Parathyroid adenoma (tissue), 2 donors: ENCODE results near the gene ACTRT3.
A peak's percentile ranks its signal among the peaks of the same experiment; 100 is the strongest.
"Not testable (repeated sequence)": the region's sequence is repeated elsewhere in the genome, so short reads cannot be mapped to it uniquely, and the experiment has no call there.

Experiments used
- H2AFZ ChIP-seq: fragments of 300-600 bp; sonication (generic); one replicate; pipeline ENCODE4 v1.7.0; 2017; ENCODE audit warnings: antibody characterized with exemption, mild to moderate bottlenecking
- H3K27ac ChIP-seq: fragments of 300-600 bp; sonication (generic); one replicate; pipeline ENCODE4 v1.7.0; 2017
- H3K27me3 ChIP-seq: fragments of 300-600 bp; sonication (generic); one replicate; pipeline ENCODE4 v1.7.0; 2017; ENCODE audit warnings: low read length; ENCODE audit not compliant: control insufficient read depth, insufficient read depth
- H3K36me3 ChIP-seq: fragments of 300-600 bp; sonication (generic); one replicate; pipeline ENCODE4 v1.7.0; 2017; ENCODE audit warnings: low read length; ENCODE audit not compliant: control insufficient read depth, insufficient read depth
- H3K4me1 ChIP-seq: fragments of 300-600 bp; sonication (generic); one replicate; pipeline ENCODE4 v1.7.0; 2017; ENCODE audit warnings: control low read depth
- H3K4me2 ChIP-seq: fragments of 300-600 bp; sonication (generic); one replicate; pipeline ENCODE4 v1.7.0; 2017; ENCODE audit warnings: low read length
- H3K4me3 ChIP-seq: fragments of 300-600 bp; sonication (generic); one replicate; pipeline ENCODE4 v1.7.0; 2017; ENCODE audit warnings: low read depth, low read length
- H3K79me2 ChIP-seq: fragments of 300-600 bp; sonication (generic); one replicate; pipeline ENCODE4 v1.7.0; 2017; ENCODE audit warnings: control low read depth
- H3K9ac ChIP-seq: fragments of 300-600 bp; sonication (generic); one replicate; pipeline ENCODE4 v1.7.0; 2017; ENCODE audit warnings: mild to moderate bottlenecking
- H3K9me3 ChIP-seq: fragments of 300-600 bp; sonication (generic); one replicate; pipeline ENCODE4 v1.7.0; 2017; ENCODE audit warnings: low read length; ENCODE audit not compliant: control insufficient read depth
- CTCF ChIP-seq: fragments of 300-600 bp; sonication (generic); IDR thresholded peaks from one replicate; pipeline ENCODE4 v1.7.0; 2017; ENCODE audit warnings: antibody characterized with exemption, mild to moderate bottlenecking
- donor health status: primary hyperparathyroidism.

ACTRT3 gene

GRCh38 chr3:169744366-169745054 lies 24.9 kb downstream of the ACTRT3 start:
- H3K9me3 ChIP-seq, result no peaks in the 10 kb centered on the region
- H2AFZ ChIP-seq, result no peak overlapping the region
- no peaks in the 10 kb centered on the region for H3K27me3 ChIP-seq
- peak; percentile 25 for TF ChIP-seq CTCF
- H3K79me2 ChIP-seq, result no peaks in the 10 kb centered on the region
- H3K36me3 ChIP-seq, result no peaks in the 10 kb centered on the region
- H3K27ac ChIP-seq, result no peak overlapping the region
- H3K9ac ChIP-seq, result no peak overlapping the region
- no peaks in the 10 kb centered on the region for H3K4me1 ChIP-seq
- H3K4me2 ChIP-seq, result no peak overlapping the region
- no peak overlapping the region for H3K4me3 ChIP-seq

DNA sequence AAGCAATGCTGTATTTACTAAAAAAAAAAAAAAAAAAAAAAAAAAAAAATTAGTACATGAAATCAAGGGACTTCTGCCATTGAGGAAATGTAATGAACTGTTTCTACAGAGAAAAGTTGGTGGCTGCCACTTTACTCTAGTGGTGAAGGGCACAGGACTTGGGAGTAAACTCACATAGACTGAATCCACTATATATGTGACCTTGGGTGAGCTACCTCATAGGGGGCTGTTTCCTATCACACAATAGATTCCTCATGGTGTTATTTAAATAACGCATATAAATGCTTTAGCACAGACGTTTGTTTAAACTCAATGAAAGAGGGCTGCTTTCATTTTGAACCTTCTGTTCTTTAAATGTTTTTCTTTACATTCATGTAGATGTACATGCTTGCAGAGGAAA lies 30.3 kb downstream of the ACTRT3 start:
- Histone ChIP-seq H3K27me3 (no peaks in the 10 kb centered on the region), H3K27ac (no peak overlapping the region), H3K36me3 (no peaks in the 10 kb centered on the region), H3K4me3 (no peak overlapping the region), H3K4me2 (no peak overlapping the region), H3K79me2 (no peaks in the 10 kb centered on the region), H3K9me3 (no peaks in the 10 kb centered on the region), H3K4me1 (no peaks in the 10 kb centered on the region), H3K9ac (no peak overlapping the region), H2AFZ (no peak overlapping the region)
- no peak for TF ChIP-seq CTCF

- not testable (repeated sequence) for H3K9ac ChIP-seq, H3K27me3 ChIP-seq, H3K36me3 ChIP-seq, H3K4me1 ChIP-seq, H3K4me2 ChIP-seq, H2AFZ ChIP-seq, H3K9me3 ChIP-seq, H3K79me2 ChIP-seq, H3K27ac ChIP-seq, H3K4me3 ChIP-seq
Observed at GRCh38 chr3:169731857-169732256, 37.5 kb downstream of the ACTRT3 start.

DNA sequence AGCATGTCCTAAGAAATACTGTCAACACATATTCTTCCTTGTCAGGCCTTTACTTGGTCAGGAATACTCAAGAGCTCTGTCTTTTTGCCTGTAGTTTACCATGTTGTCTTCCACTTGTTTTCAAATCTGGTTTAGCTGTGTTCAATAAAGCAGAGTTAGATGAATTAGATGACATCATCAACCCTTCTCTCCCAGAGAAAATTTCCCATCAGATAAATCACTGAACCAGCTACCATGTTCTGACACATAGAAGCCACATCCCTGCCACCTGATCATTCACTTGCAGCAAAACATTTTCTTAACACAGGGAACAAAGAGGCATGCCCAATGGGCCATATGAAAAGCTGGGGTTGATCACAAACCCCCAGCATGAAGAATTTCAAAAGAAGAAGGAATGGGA lies 46.6 kb downstream of the ACTRT3 start:
- H3K9me3 ChIP-seq, result no peaks in the 10 kb centered on the region
- no peak overlapping the region for H3K4me3 ChIP-seq
- TF ChIP-seq CTCF, result no peak
- H3K9ac ChIP-seq, result no peak overlapping the region
- no peaks in the 10 kb centered on the region for H3K36me3 ChIP-seq
- no peaks in the 10 kb centered on the region for H3K79me2 ChIP-seq
- no peaks in the 10 kb centered on the region for H3K27me3 ChIP-seq
- H3K27ac ChIP-seq, result no peak overlapping the region
- no peaks in the 10 kb centered on the region for H3K4me1 ChIP-seq
- no peak overlapping the region for H2AFZ ChIP-seq
- H3K4me2 ChIP-seq, result no peak overlapping the region

- not testable (repeated sequence) for H3K9ac ChIP-seq, H3K27ac ChIP-seq, H3K79me2 ChIP-seq, H3K4me2 ChIP-seq, H3K4me3 ChIP-seq, H3K9me3 ChIP-seq, H3K27me3 ChIP-seq, H2AFZ ChIP-seq, H3K36me3 ChIP-seq, H3K4me1 ChIP-seq
Observed at GRCh38 chr3:169718415-169718814, 50.9 kb downstream of the ACTRT3 start.
